Kidney (tissue), 14 donors: Measurements from ENCODE around the gene SBNO1. TPM values are rescaled to one million over a fixed set of nuclear protein-coding genes. Genes with fewer than 3 reads are reported as not detected.

Experiments used
- DNase-seq, 5 donors: peaks; one replicate each; pipeline ENCODE4 v3.0.0-alpha.2; 2013 to 2020
- FAIRE-seq: peaks from 2 replicates; lab custom pipeline; 2012; peaks lifted over from hg19 to GRCh38; lab: Jason Lieb, UNC
- H3K27ac ChIP-seq, 2 donors: one replicate each; pipeline ENCODE4 v1.7.0; 2013; ENCODE audit warnings: low read depth in 2 of 2, low read length in 2 of 2, inconsistent platforms in 1 of 2
- H3K27me3 ChIP-seq: one replicate; pipeline ENCODE4 v1.7.1; 2013; ENCODE audit warnings: low read length, inconsistent platforms; ENCODE audit not compliant: control insufficient read depth, insufficient read depth
- H3K36me3 ChIP-seq, 3 donors: one replicate each; pipeline versions ENCODE4 v1.7.0 to v1.7.1; 2013; ENCODE audit warnings: low read length in 3 of 3, control low read depth in 1 of 3, inconsistent platforms in 1 of 3; ENCODE audit not compliant: insufficient read depth in 3 of 3, control insufficient read depth in 2 of 3
- H3K4me1 ChIP-seq, 3 donors: one replicate each; pipeline versions ENCODE4 v1.7.0 to v1.7.1; 2013; ENCODE audit warnings: low read length in 3 of 3, inconsistent platforms in 1 of 3, low read depth in 1 of 3; ENCODE audit not compliant: control insufficient read depth in 2 of 3, insufficient read depth in 2 of 3
- H3K4me3 ChIP-seq, 3 donors: one replicate each; pipeline versions ENCODE4 v1.7.0 to v1.8.1; 2013; ENCODE audit warnings: low read length in 3 of 3, control low read depth in 1 of 3, inconsistent platforms in 1 of 3
- H3K9ac ChIP-seq, 3 donors: one replicate each; pipeline versions ENCODE4 v1.7.0 to v1.7.1; 2013; ENCODE audit warnings: low read length in 3 of 3, control low read depth in 1 of 3, inconsistent platforms in 1 of 3
- H3K9me3 ChIP-seq, 3 donors: one replicate each; pipeline versions ENCODE4 v1.7.0 to v1.7.1; 2013; ENCODE audit warnings: low read length in 3 of 3, control low read depth in 1 of 3, inconsistent platforms in 1 of 3; ENCODE audit not compliant: control insufficient read depth in 2 of 3, insufficient read depth in 1 of 3
- CTCF ChIP-seq: IDR thresholded peaks from 3 replicates; pipeline ENCODE4 v1.5.1; 2012; ENCODE audit warnings: mild to moderate bottlenecking, moderate library complexity, borderline replicate concordance; ENCODE audit not compliant: insufficient read depth; ENCODE audit errors: extremely low read depth
- intact Hi-C: fragments of 100-400 bp; cut with DNase I; formaldehyde crosslinking; loops from one replicate; pipeline ENCODE4 v1.11.1; 2022
- polyA plus RNA-seq: library from polyadenylated mRNA; stranded (reverse); fragments of 350-450 nt; fragmentation: Illumina TruSeq; extraction: RNeasy Lipid Tissue Mini Kit (QIAGEN cat#74804); gene quantifications from one replicate; pipeline ENCODE4 v1.2.3, GENCODE V29; 2014; ENCODE audit warnings: low read depth, low replicate concordance; ENCODE audit not compliant: insufficient read depth
- total RNA-seq: library from RNA; stranded (reverse); fragmentation: NEBNext Ultra II Directional; extraction: Animal tissue kit (Norgen Biotek cat#: 25700); gene quantifications from one replicate; pipeline ENCODE4 v1.2.1, GENCODE V29; 2021
- donor health status: control.
- donor health status: control.
- donor health status: control.
- donor health status: control.
- donor health status: control.
- donor health status: DM: yes; HTN: yes; CAD: no.
- donor health status: Normal renal cell carcinoma (clear cell type).

Gene SBNO1
- total and polyA plus RNA-seq, 2 donors from 2014 or later: 4.3 to 32.0 TPM

DNA sequence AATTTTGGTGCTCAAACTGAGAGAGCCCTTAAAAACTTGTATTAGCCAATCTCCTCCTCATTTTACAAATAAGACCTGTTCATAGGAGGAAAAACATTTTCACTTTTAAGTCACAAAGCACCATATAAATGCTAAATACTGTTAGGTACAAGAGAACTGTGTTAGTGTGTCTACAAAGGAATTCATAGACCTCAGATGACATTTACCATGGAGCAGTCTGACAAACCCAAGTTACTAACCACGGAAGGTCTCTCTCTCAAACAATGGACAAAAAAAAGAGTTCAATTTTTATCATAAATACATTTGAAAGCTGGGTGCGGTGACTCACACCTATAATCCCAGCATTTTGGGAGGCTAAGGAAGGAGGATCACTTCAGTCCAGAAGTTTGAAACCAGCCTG, 10.0 kb downstream of the SBNO1 start:
- Histone ChIP-seq H3K4me1 (peaks cover 0 to 5% (median 2%) of the 10 kb centered on the region in 3 donors), H3K9ac (no peak overlapping the region), H3K27ac (no peak overlapping the region), H3K9me3 (no peaks in the 10 kb centered on the region), H3K27me3 (no peaks in the 10 kb centered on the region), H3K4me3 (no peak overlapping the region), H3K36me3 (no peaks in the 10 kb centered on the region)
- no peak for TF ChIP-seq CTCF
- DNase-seq: no peak
- intact Hi-C loops: no loop called here
- no peak for FAIRE-seq

GRCh38 chr12:123351349-123351748, 13.3 kb downstream of the SBNO1 start:
- no peak overlapping the region for H3K4me3 ChIP-seq
- H3K9ac ChIP-seq: no peak overlapping the region
- no peak for DNase-seq
- no peak overlapping the region for H3K27ac ChIP-seq
- intact Hi-C loops: no loop called here
- no peaks in the 10 kb centered on the region for H3K4me1 ChIP-seq
- no peak for TF ChIP-seq CTCF
- H3K27me3 ChIP-seq: no peaks in the 10 kb centered on the region
- peaks cover 0 to 5% (median 4%) of the 10 kb centered on the region in 3 donors for H3K36me3 ChIP-seq
- FAIRE-seq: no peak
- no peaks in the 10 kb centered on the region for H3K9me3 ChIP-seq

DNA sequence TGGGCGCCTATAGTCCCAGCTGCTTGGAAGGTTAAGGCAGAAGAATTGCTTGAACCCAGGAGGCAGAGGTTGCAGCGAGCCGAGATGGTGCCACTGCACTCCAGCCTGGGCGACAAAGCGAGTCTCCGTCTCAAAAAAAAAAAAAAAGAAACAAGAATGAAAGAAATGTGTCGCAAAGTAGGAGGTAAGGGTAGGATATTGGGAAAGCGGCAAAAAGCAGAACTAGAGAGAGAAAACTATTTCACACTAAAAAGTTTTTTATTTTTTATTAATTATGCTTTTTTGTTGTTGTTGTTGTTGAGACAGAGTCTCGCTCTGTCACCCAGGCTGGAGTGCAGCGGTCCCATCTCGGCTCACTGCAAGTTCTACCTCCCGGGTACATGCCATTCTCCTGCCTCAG, 17.7 kb downstream of the SBNO1 start:
- DNase-seq (no peak), FAIRE-seq (no peak)
- Histone ChIP-seq H3K9ac (no peak overlapping the region), H3K27ac (no peak overlapping the region), H3K27me3 (no peaks in the 10 kb centered on the region), H3K4me1 (no peaks in the 10 kb centered on the region), H3K9me3 (no peaks in the 10 kb centered on the region), H3K4me3 (no peak overlapping the region), H3K36me3 (peaks cover 0 to 22% (median 17%) of the 10 kb centered on the region in 3 donors)
- intact Hi-C loops: no loop called here
- TF ChIP-seq CTCF: no peak

DNA sequence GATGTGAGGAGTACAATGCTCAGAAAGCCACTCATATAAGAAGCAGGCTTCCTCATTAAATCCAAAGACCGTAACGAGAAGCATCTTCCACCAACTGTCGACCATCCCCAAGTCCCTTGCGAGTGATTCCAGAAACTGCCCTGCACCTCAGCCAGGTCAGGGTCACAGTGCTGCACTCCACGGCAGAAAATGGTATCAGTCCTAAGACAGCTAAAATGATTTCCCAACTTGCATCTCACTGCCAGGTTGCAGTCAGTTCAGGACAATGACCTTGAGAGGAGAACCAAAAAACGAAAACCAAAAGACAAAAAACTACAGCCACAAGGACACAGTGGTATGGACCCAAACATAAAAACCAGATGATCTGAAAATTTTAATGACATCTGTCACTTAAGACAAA, 20.6 kb downstream of the SBNO1 start:
- no peak for TF ChIP-seq CTCF
- Histone ChIP-seq H3K27me3 (no peaks in the 10 kb centered on the region), H3K9me3 (no peaks in the 10 kb centered on the region), H3K4me1 (no peaks in the 10 kb centered on the region), H3K36me3 (peaks cover 2 to 32% (median 17%) of the 10 kb centered on the region in 3 donors), H3K4me3 (no peak overlapping the region), H3K9ac (no peak overlapping the region), H3K27ac (no peak overlapping the region)
- no peak for FAIRE-seq
- intact Hi-C loops: no loop called here
- DNase-seq: no peak
